HG03175 (cell line): ENCODE data around the gene PDE6G.
"Not testable (repeated sequence)": the region's sequence is repeated elsewhere in the genome, so short reads cannot be mapped to it uniquely, and the experiment has no call there.

ENCODE experiments used
- ATAC-seq: cut with Tn5 transposase; IDR thresholded peaks from one replicate; pipeline ENCODE4 v1.9.1; 2021; ENCODE audit warnings: mild to moderate bottlenecking, moderate library complexity; ENCODE audit not compliant: unreplicated experiment

PDE6G gene

DNA sequence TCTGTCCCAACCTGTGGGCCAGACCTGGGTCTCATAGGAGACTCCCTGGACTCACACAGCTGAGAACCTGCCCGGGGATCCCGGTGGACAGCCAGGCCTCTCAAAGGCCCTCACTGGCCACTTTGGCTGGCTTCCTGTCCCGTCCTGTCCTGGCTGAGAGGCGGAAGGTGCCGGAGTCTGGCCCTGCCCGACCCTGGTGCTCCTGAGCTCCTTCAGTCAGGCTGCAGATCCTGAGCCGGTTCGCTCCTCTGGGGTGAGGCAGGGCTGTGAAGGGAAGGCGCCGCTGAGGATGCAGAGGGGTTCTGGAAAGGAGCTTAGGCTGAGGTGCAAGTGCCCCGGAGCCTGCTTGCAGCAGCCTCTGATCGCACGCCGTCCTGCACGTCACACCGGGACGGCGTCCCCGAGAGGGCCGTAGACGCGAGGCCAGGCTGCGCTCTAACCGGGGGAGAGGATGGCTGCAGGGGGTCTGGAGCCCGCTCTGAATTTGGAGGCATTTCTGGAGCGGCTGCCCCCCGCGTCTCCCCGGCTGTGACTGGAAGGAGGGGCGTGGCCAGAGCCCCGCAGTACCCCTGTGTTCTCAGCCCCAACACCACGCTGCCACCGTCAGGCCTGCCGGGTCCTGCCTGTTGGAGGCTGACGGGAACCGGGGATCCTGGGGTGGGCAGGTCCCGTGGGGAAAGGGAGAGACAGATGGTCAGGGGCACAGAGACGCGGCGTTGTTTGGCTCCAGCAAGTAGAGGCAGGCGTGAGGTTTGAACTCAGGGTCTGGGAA is 31.6 kb upstream of the PDE6G start:
- no peak for ATAC-seq

DNA sequence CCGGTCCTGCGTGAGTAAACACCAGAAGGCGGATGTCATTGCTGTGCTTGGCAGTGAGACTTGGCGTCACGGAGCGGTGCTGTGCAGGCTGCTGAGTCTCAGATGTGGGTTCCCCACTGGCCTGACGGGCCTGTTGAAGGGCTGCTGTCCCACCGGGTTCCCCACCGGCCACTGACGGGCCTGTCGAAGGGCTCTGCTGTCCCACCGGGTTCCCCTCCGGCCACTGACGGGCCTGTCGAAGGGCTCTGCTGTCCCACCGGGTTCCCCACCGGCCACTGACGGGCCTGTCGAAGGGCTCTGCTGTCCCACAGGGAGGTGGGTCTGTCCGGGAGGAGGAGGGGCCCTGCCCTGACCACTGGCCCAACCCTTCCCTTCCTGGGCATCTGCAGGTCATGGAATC is 30.3 kb upstream of the PDE6G start:
- ATAC-seq, result no peak

DNA sequence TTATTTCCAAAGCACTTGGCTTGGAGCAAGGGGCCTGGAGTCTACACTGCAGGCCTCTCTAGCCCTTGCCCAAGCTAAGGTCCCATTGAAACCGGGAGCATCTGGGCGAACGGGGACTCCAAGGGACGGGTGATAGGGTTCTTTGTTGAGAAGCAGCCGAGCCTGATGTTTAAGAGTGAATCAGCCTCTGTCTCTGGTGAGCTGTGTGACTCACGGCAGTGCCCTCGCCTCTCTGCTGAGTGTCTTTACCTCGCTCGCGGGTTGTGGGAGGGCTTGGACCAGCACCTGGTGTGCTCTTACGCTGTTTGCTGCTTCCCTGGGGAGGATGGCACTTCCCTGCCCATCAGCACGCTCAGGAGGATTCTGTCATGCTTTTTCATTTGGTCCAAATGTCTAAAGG is 28.8 kb upstream of the PDE6G start:
- no peak for ATAC-seq

DNA sequence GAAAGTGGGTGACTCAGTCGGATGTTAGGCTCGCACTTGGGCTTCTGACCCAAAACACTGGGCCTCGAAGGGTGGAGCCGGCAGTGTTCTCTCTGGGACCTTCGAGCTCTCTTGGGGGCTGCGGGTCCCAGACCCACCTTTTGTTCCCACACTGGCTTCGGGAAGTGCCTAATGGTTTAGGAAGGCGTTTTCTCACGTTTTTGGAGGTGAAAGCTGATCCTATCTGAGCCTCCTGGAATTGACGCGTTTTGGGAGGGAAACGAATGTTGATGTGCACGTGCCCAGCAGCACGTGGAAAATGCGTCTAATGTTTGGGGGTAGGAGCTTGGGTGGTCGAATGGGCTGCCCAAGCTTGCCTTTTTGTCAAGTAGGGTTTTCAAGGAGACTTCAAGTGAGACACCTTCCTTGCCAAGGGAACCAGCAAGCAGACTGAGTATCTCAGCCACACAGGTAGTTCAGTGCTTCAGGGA is 28.1 kb upstream of the PDE6G start:
- ATAC-seq, result no peak

DNA sequence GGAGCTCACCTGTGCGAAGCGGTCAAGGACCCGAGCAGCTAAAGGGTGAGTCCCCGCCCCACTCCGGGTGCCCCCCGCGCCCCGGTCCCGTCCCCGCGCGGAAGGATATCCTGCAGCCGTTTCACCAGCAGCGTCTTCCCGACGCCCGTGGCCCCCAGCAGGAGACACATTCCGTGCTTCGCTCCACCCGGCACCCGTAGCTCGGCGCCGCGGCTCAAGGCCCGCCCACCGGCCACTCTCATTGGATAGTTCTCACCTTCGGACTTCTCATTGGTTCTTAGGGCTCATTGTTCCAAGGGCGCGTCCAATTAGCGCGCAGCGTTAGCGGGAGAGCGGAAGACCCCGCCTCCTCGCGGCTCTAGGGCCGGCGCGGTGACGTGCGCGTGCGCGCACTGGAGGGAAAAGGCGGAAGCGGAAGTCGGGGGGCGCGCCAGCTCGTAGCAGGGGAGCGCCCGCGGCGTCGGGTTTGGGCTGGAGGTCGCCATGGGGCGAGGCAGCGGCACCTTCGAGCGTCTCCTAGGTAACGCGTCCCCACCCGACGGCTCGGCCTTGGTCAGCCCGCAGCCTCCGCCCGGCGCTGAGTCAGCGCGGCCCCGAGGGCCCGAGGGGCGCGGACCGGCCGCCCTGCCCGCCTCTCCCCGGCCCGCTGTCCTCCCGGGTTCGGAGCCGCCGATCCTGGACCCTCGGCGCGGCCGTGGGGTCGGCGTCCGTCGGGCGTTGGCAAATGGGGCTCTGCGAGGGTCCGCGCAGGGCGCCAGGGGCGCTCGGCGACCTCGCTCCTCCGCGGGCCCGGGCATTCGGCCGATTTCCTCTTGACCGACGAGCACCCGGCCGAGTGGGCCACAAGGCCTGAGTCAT is 27.5 kb upstream of the PDE6G start, which contains the start of the genes ARL16 and HGS:
ARL16 (minus strand) TSS at position 214 of the 858 bp plus-strand sequence; CDS start at position 170, 44 bp downstream.
HGS (plus strand) TSS at position 428 of the 858 bp plus-strand sequence; CDS start at position 484, 56 bp downstream.
- ATAC-seq, result peak; percentile 97

DNA sequence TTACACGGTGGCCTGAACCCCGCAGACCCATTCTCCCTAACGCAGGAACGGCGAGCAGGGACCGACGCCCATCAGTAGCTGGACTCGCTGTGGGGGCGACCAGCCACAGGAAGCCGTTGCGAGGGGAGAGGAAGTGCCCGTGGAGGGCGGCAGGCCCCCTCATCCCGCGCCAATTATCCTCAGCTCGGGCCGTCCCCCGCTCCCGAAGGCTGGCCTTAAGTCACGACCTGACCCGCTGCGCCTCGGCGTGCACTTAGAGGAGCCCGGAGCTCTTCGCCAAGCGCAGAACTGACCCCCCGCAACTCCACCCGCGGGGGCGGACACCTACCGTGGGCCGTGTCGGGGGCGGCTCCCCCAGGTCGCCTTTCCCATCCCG is 26.9 kb upstream of the PDE6G start:
- ATAC-seq, result peak; percentile 4

DNA sequence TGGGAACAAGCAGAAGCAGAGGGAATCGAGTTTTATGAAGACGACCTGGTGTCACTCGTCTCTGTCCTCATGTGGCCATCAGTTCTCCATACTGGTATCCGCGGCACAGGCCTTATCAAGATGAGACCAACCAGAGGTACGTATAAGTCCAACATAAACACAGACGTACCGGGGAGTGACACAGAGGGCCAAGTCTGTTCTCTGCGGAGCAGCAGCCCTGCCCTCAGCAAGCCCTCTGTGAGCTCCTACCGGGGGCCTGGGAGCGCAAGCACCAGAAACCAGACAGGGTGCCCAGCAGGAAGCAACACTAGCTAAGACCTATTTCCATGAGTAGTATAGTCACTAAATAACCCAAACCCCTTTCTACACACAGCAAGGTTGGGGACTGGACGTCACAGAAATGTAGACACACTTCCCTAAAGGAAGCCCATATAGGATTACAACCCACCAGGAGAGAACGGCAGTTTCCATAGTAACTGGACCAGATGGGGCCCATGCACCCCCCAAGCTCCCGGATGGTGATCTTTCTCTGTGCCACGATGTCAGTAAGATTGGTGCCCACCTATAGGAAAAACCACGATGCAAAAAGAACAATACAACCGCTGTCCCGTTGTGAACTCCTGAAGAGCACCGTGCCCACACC is 26.3 kb upstream of the PDE6G start:
- ATAC-seq, result no peak

DNA sequence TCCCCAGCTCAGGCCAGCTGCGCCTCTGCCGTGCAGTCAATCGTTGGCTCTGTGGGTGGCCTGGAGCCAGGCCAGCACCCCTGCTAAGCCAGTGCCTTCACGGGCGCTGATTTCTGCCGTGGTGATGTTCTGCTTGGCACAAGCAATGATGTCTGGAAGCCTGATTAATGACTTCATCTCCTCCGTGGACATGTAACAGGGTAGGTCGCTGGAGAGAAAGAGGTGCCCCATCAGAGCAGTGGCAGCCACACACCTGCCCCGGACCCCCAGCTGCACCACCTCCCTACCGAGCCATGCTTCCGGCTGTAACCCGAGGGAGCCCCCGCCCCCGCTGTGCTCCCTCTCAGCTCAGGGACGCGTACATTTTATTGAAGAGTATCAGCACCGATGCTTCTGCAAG is 25.3 kb upstream of the PDE6G start:
- ATAC-seq, result no peak

DNA sequence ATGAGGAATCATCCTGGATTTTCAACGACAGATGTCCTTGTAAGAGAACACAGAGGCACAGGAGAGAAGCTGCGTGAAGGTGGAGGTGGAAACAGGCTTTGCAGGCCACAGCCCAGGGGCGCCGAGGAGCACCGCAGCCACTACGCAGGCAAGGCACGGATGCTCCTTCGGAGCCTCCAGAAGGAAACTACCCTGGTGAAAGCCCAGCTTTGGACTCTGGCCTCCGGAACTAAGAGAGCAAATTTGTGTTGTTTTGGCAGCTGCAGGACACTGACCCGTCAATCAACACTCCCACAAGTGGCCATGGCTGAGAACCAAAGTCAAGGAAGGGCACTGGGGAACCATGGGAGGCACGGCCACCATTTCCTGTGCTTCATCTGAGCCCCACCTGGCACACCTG is 23.8 kb upstream of the PDE6G start:
- ATAC-seq, result no peak

DNA sequence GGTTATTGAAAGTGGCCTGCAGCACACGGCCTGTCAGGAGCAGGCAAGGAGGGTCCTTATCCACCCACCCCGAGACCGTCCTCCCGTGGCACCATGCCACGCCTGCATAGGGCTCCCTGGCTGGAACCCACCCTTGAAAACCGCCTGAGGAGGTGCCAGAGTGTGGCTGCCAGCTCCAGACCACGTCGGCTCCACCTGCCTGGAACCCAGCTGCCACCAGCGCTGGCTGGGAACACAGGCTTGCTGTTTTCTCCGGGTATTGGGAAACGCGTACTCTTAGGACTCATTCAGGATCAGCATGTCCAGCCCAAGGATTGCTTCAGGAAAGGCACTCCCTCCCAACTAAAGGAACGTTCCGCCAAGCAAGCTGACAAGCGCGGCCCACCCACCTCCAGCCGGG is 20.6 kb upstream of the PDE6G start:
- ATAC-seq, result no peak

DNA sequence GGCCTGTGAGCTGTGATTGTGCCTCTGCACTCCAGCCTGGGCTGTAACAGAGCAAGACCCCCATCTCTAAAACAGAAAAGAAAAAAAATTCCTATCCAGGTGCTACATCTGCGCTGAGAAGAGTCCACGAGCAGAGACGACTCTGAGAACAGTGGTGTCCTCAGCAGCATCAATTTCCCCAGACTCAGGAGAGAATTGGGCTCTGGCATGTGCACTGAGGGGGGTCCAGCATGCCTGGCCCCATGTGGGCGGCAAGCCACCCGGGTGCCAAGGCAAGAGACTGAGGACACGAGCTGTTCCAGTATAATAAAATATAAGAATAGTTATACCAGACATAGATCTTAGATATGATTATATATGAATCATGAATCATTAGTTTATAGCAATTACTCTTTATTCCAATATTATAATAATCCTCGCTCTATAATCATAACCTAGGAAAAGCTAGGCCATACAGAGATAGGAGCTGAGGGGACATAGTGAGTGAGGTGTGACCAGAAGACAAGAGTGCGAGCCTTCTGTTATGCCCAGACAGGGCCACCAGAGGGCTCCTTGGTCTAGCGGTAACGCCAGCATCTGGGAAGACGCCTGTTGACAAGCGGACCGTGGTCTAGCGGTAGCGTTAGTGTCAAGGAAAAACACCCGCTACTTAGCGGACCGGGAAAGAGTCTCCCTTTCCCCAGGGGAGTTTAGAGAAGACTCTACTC is 19.3 kb upstream of the PDE6G start:
- not testable (repeated sequence) for ATAC-seq

DNA sequence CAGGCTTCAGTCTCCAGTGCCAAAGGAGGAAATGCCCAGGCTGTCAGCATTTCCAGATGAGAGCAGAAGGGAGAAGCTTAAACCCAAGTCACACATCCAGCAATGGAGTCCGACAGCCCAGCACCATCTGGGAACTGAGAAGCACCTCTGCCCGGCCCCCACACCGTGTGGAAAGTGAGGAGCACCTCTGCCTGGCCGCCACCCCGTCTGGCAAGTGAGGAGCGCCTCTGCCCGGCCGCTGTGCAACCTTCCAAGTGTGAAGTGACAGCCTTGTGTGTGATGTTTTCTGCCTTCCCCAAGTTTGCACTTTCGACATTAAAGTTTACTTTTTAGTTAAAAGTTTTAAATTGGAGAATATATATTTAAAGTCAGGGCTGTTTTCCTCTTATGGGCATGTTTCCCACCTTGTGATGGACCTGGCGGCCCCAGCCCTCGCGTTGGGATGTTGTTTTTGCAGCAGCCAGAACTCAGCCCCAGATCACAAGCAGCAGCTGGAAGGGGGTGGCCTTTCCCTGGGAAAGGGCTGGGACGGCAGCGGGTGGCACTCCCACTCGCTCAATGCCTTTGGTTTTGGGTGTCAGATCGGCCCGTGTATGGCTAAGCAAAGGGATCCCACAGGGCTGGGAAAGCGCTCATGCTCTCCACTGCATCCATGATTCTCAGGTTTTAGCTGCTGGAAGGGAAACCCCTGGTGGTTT is 17.4 kb upstream of the PDE6G start:
- ATAC-seq, result no peak

DNA sequence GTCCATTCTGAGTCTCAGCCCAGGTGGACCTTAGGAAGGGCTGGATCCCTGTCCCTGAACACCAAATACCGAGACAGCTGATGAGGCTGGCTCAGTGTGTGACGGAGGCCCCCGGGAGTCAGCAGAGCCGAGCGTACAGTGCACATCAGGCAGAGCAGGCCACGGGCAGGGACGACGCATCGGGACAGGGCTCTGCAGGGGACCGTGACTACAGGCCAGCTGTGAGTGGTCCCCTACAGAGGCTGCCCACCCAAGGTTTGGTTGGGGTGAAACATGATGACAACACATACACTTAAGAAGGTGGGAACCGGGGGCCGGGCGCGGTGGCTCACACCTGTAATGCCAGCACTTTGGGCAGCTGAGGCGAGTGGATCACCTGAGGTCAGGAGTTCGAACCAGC is 16.6 kb upstream of the PDE6G start:
- ATAC-seq, result no peak

DNA sequence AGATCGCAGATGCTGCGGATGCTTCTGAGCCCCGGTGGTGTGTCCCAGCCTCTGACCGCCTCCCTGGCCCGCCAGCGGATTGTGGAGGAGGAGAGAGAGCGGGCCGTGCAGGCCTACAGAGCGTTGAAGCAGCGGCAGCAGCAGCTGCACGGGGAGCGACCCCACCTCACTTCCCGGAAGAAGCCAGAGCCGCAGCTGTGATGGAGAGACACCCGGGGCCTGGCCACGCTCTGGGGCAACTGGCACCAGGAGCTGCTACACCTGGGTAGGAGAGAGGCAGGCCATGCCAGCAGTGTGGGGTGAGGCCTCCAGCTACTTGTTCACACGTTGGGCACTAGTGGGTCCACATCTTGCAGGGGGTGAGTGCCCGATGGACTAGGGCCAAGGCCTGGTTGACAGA is 16.2 kb upstream of the PDE6G start:
- ATAC-seq, result no peak

DNA sequence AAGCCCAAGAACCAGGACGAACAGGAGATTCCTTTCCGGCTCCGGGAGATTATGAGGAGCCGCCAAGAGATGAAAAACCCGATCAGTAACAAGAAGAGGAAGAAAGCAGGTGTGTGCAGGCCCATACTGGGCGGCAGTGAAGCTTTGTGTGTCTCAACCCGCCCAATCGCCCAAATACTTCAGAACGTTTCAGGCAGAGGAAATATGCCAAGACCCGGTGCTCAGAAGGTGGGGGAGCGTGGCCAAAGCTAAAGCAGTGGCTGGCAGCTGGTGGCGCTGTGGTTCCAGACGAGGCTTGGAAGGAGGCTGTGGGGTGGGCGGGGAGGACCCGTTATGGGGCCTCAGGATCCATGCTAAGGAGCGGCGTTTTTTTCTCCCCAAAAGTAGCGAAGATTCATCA is 11.4 kb upstream of the PDE6G start:
- no peak for ATAC-seq

DNA sequence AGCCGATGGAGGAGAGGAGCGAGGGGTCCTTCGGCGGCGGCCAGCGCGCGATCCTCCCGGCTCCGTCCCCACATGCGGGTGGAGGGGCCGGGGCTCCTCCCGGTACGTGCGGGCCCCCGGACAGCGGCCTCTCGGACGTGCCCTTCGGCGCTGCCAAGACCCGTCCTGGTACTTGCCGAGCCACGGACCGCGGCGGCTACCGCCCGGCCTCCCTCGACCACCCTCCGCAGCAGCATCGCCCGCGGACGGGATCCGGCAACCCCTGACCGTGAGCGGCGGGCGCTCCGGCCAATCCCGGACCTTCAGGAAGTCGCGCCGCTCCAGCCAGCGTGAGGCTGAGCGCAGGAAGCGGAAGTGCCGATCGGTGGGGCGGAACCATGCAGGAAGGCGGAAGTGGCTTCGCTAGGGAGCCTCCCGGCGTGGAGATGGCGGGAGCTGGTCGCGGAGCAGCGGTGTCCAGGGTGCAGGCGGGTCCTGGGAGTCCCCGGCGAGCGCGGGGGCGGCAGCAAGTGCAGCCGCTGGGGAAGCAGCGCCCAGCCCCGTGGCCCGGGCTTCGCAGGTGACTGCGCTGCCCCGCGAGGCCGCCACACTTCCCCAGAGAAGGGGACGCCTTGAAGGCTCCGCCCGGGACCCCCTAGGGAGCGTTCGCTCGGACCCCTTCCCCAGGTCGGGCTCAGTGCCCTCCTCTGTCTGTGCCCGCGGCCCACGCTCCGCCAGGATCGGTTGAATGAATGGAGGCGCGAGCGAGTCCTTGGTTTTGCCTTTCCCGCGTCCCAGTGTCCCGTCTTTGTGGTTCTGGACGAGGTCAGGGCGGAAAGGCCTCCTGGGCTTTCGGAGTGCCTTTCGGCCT is 10.2 kb upstream of the PDE6G start, which contains the start of the genes CCDC137 and OXLD1:
CCDC137 (plus strand) TSS at position 396 of the 850 bp plus-strand sequence; CDS start at position 426, 30 bp downstream.
OXLD1 (minus strand) TSS at position 264 of the 850 bp plus-strand sequence; CDS start at position 236, 28 bp downstream.
- ATAC-seq, result peak; percentile 95

DNA sequence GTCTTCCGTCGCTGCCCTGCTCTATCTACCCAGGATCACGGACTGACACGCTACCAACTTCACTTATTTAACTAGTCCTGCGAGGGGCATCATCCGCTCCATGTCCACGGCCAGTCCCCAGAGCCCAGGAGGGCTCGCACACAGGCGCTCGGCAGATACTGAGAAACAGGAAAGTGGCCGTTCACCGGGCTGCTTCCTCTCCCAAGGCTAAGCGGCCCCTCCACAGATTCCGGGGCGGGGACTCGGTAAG is 9.7 kb upstream of the PDE6G start:
- ATAC-seq, result no peak

DNA sequence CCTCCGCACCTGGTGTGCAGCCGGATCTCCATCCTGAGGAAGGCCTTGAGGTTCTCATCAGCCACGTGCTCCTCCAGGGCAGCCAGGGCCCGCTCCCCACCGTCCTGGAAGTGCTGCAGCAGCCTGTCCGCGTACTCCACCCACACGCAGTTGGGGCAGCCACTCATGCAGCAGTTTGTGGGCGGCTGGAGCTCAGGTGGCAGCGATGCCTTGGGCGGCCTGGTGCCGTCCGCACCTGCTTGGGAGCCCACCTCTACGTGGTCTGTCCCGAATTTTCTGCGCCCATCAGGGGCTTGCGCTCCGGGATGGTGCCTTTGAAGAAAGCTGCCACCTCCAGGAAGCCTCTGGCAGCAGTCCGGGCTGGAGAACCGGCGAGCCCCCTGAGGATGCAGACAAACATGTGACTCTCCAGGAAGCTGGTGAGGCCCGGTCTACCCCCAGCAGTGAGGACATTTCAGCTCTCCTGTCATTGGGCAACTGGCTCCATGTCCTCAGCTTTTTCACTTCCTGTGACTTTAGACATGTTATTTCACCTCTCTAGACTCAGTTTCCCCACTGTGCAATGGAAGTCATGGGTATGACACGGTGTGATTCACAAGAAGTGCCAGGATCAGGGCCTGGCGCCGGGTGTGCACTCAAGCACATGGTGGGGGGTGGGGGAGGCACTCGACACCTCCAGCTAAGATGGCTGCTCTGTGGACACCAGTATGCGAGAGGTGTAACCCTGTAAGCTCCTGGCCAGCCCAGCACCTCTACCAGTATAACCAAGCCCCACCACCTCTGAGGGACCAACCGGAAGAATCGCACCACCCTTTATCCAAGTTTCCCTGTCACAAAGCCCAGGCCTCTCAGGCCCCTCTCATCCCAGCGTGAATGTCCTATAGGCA is 9.1 kb upstream of the PDE6G start:
- peak; percentile 6 for ATAC-seq
